ENCODE measurements around the gene MLLT6. TPM values are rescaled to one million over a fixed set of nuclear protein-coding genes. Genes with fewer than 3 reads are reported as not detected.

MLLT6 gene
- total RNA-seq, 6 experiments from 2014 or later = 10.1 to 30.9 (median 25.6) TPM

GRCh38 chr17:38697061-38697820, 7.8 kb upstream of the MLLT6 start:
- no peak for ATAC-seq
- 70% methylated on average over 3 of the region's 4 CpGs for WGBS (ENCODE audit: insufficient coverage, low coverage, low lambda C conversion rate, missing lambda C conversion rate)
- no peak for TF ChIP-seq POLR2A (IDR thresholded peaks at IDR 0.05)
- TF ChIP-seq, protein P1, sequence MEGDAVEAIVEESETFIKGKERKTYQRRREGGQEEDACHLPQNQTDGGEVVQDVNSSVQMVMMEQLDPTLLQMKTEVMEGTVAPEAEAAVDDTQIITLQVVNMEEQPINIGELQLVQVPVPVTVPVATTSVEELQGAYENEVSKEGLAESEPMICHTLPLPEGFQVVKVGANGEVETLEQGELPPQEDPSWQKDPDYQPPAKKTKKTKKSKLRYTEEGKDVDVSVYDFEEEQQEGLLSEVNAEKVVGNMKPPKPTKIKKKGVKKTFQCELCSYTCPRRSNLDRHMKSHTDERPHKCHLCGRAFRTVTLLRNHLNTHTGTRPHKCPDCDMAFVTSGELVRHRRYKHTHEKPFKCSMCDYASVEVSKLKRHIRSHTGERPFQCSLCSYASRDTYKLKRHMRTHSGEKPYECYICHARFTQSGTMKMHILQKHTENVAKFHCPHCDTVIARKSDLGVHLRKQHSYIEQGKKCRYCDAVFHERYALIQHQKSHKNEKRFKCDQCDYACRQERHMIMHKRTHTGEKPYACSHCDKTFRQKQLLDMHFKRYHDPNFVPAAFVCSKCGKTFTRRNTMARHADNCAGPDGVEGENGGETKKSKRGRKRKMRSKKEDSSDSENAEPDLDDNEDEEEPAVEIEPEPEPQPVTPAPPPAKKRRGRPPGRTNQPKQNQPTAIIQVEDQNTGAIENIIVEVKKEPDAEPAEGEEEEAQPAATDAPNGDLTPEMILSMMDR (IDR thresholded peaks at IDR 0.05) = no peak
- intact Hi-C loops (cut with DNase I) = no loop called here
- H3K27me3 ChIP-seq = no peaks in the 10 kb centered on the region
- H3K9me3 ChIP-seq = no peaks in the 10 kb centered on the region
- DNase-seq = no peak
- H3K27ac ChIP-seq = no peak overlapping the region
- peaks cover 0 to 22% (median 9%) of the 10 kb centered on the region in 4 donors for H3K4me1 ChIP-seq
- H3K36me3 ChIP-seq = no peaks in the 10 kb centered on the region
- H3K4me3 ChIP-seq = no peak overlapping the region

- Histone ChIP-seq H3K9me3 (no peaks in the 10 kb centered on the region), H3K4me1 (peaks cover 0 to 23% (median 11%) of the 10 kb centered on the region in 4 donors), H3K4me3 (no peak overlapping the region), H3K27me3 (no peaks in the 10 kb centered on the region), H3K36me3 (no peaks in the 10 kb centered on the region), H3K27ac (no peak overlapping the region)
- DNase-seq (no peak), ATAC-seq (no peak)
- intact Hi-C loops (cut with DNase I) = no loop called here
- TF ChIP-seq POLR2A (IDR thresholded peaks at IDR 0.05) = no peak
- TF ChIP-seq, protein P1 (IDR thresholded peaks at IDR 0.05) = no peak
- WGBS (ENCODE audit: insufficient coverage, low coverage, low lambda C conversion rate, missing lambda C conversion rate) = 61% methylated on average over 3 of the region's 5 CpGs
Observed at GRCh38 chr17:38698760-38699159, 6.3 kb upstream of the MLLT6 start.

- intact Hi-C loops (cut with DNase I) = no loop called here
- peak overlapping the region; percentile 75 to 86 (median 82) for H3K4me3 ChIP-seq
- WGBS (ENCODE audit: insufficient coverage, low coverage, low lambda C conversion rate, missing lambda C conversion rate) = 0% methylated on average over 6 of the region's 25 CpGs
- ATAC-seq = peak in 3 of 4 donors; percentile 2 to 6 (median 2)
- H3K27me3 ChIP-seq = no peaks in the 10 kb centered on the region
- peak overlapping the region; percentile 91 to 94 (median 93) for H3K27ac ChIP-seq
- H3K36me3 ChIP-seq = no peaks in the 10 kb centered on the region
- no peak for DNase-seq
- peaks cover 0 to 14% (median 6%) of the 10 kb centered on the region in 4 donors for H3K4me1 ChIP-seq
- H3K9me3 ChIP-seq = no peaks in the 10 kb centered on the region
- no peak for TF ChIP-seq POLR2A (IDR thresholded peaks at IDR 0.05)
- TF ChIP-seq, protein P1 (IDR thresholded peaks at IDR 0.05) = no peak
Observed at GRCh38 chr17:38701504-38702165, 3.4 kb upstream of the MLLT6 start.

GRCh38 chr17:38702166-38702915, 2.7 kb upstream of the MLLT6 start:
- peak; percentile 89 to 92 (median 92) for DNase-seq
- no peaks in the 10 kb centered on the region for H3K36me3 ChIP-seq
- H3K4me1 ChIP-seq = peaks cover 0 to 14% (median 6%) of the 10 kb centered on the region in 4 donors
- intact Hi-C loops (cut with DNase I) = no loop called here
- TF ChIP-seq POLR2A (IDR thresholded peaks at IDR 0.05) = peak; percentile 91
- TF ChIP-seq, protein P1 (IDR thresholded peaks at IDR 0.05) = no peak
- 0% methylated on average over 6 of the region's 81 CpGs for WGBS (ENCODE audit: insufficient coverage, low coverage, low lambda C conversion rate, missing lambda C conversion rate)
- peak; percentile 42 to 66 (median 60) for ATAC-seq
- H3K4me3 ChIP-seq = peak overlapping the region; percentile 75 to 86 (median 82)
- no peaks in the 10 kb centered on the region for H3K27me3 ChIP-seq
- H3K9me3 ChIP-seq = no peaks in the 10 kb centered on the region
- peak overlapping the region; percentile 91 to 94 (median 93) for H3K27ac ChIP-seq

All from right lobe of liver (tissue), 6 donors.